ENCODE data around the gene HOXD10.

Gene HOXD10

GRCh38 chr2:176085861-176086771 lies 30.5 kb upstream of the HOXD10 start:
- no peak overlapping the region for H3K4me2 ChIP-seq (ENCODE audit: low read length, poor library complexity, severe bottlenecking)
- peaks cover 26% of the 10 kb centered on the region for H3K4me1 ChIP-seq (ENCODE audit: control insufficient read depth, insufficient read depth, low read depth, low read length)
- H3K4me3 ChIP-seq (ENCODE audit: insufficient read depth in 1 of 2, low read depth in 1 of 2, low read length in 2 of 2), result peak overlapping the region in 1 of 2 experiments; percentile 37

GRCh38 chr2:176087330-176088047 lies 29.1 kb upstream of the HOXD10 start:
- Histone ChIP-seq H3K36me3 (ENCODE audit: control insufficient read depth in 1 of 2, insufficient read depth in 2 of 2, low read depth in 1 of 2, low read length in 2 of 2) (no peaks in the 10 kb centered on the region), H2BK120ac (ENCODE audit: low read depth, low read length) (no peak overlapping the region), H3K79me1 (replicated peaks; ENCODE audit: low read length, poor library complexity, severe bottlenecking) (no peaks in the 10 kb centered on the region), H3K14ac (ENCODE audit: low read length in 2 of 2) (peak overlapping the region in 1 of 2 experiments; percentile 41), H3K27ac (ENCODE audit: low read length, poor library complexity, severe bottlenecking) (no peak overlapping the region), H3K4me3 (ENCODE audit: insufficient read depth in 1 of 2, low read depth in 1 of 2, low read length in 2 of 2) (peak overlapping the region in 1 of 2 experiments; percentile 70), H3K18ac (ENCODE audit: low read depth in 1 of 2, low read length in 2 of 2) (no peak overlapping the region), H2BK15ac (ENCODE audit: low read depth, poor library complexity, severe bottlenecking) (no peak overlapping the region), H4K91ac (ENCODE audit: low read length) (no peak overlapping the region), H3K4me2 (ENCODE audit: low read length, poor library complexity, severe bottlenecking) (no peak overlapping the region), H2AK5ac (ENCODE audit: low read length, severe bottlenecking) (no peak overlapping the region), H3K27me3 (ENCODE audit: control insufficient read depth in 1 of 2, insufficient read depth in 1 of 2, low read length in 2 of 2) (peaks cover 96 to 98% of the 10 kb centered on the region in 2 experiments), H2BK5ac (ENCODE audit: low read depth, low read length, poor library complexity, severe bottlenecking) (no peak overlapping the region), H4K8ac (ENCODE audit: low read length) (no peak overlapping the region), H2AFZ (ENCODE audit: low read depth, low read length) (no peak overlapping the region), H3K23ac (ENCODE audit: low read length in 2 of 2) (peak overlapping the region in 1 of 2 experiments; percentile 89), H3K4ac (ENCODE audit: low read depth in 1 of 2, low read length in 2 of 2) (no peak overlapping the region), H3K9ac (ENCODE audit: low read length) (no peak overlapping the region), H3K4me1 (ENCODE audit: control insufficient read depth, insufficient read depth, low read depth, low read length) (peaks cover 22% of the 10 kb centered on the region), H2BK12ac (ENCODE audit: low read length in 2 of 2) (no peak overlapping the region), H3K9me3 (ENCODE audit: control insufficient read depth, low read length) (no peaks in the 10 kb centered on the region)
- 21% methylated on average over 27 of the region's 29 CpGs for WGBS
- DNase-seq, result no peak

More at GRCh38 chr2:176085861-176086771, 30.5 kb upstream of the HOXD10 start:
- Histone ChIP-seq H3K36me3 (ENCODE audit: control insufficient read depth in 1 of 2, insufficient read depth in 2 of 2, low read depth in 1 of 2, low read length in 2 of 2) (peaks cover 0 to 3% of the 10 kb centered on the region in 2 experiments), H3K4ac (ENCODE audit: low read depth in 1 of 2, low read length in 2 of 2) (no peak overlapping the region), H2BK120ac (ENCODE audit: low read depth, low read length) (no peak overlapping the region), H3K18ac (ENCODE audit: low read depth in 1 of 2, low read length in 2 of 2) (no peak overlapping the region), H4K91ac (ENCODE audit: low read length) (no peak overlapping the region), H3K9me3 (ENCODE audit: control insufficient read depth, low read length) (no peaks in the 10 kb centered on the region), H4K8ac (ENCODE audit: low read length) (no peak overlapping the region), H3K27ac (ENCODE audit: low read length, poor library complexity, severe bottlenecking) (no peak overlapping the region), H2AK5ac (ENCODE audit: low read length, severe bottlenecking) (no peak overlapping the region), H3K27me3 (ENCODE audit: control insufficient read depth in 1 of 2, insufficient read depth in 1 of 2, low read length in 2 of 2) (peaks cover 98 to 100% of the 10 kb centered on the region in 2 experiments), H2BK5ac (ENCODE audit: low read depth, low read length, poor library complexity, severe bottlenecking) (no peak overlapping the region), H2BK12ac (ENCODE audit: low read length in 2 of 2) (no peak overlapping the region), H3K14ac (ENCODE audit: low read length in 2 of 2) (no peak overlapping the region), H3K79me1 (replicated peaks; ENCODE audit: low read length, poor library complexity, severe bottlenecking) (no peaks in the 10 kb centered on the region), H3K23ac (ENCODE audit: low read length in 2 of 2) (peak overlapping the region in 1 of 2 experiments; percentile 66), H3K9ac (ENCODE audit: low read length) (no peak overlapping the region), H2BK15ac (ENCODE audit: low read depth, poor library complexity, severe bottlenecking) (no peak overlapping the region), H2AFZ (ENCODE audit: low read depth, low read length) (no peak overlapping the region)
- WGBS, result under 1% methylated on average over 43 of the region's 46 CpGs
- DNase-seq, result no peak

- no peak overlapping the region for H2BK15ac ChIP-seq (ENCODE audit: low read depth, poor library complexity, severe bottlenecking)
- no peak overlapping the region for H2AFZ ChIP-seq (ENCODE audit: low read depth, low read length)
- WGBS, result 5% methylated on average over 34 of the region's 49 CpGs
- no peak overlapping the region for H3K27ac ChIP-seq (ENCODE audit: low read length, poor library complexity, severe bottlenecking)
- H3K14ac ChIP-seq (ENCODE audit: low read length in 2 of 2), result peak overlapping the region in 1 of 2 experiments; percentile 41
- peak overlapping the region; percentile 42 for H3K9ac ChIP-seq (ENCODE audit: low read length)
- no peak overlapping the region for H2BK12ac ChIP-seq (ENCODE audit: low read length in 2 of 2)
- no peak overlapping the region for H3K4ac ChIP-seq (ENCODE audit: low read depth in 1 of 2, low read length in 2 of 2)
- peaks cover 91 to 96% of the 10 kb centered on the region in 2 experiments for H3K27me3 ChIP-seq (ENCODE audit: control insufficient read depth in 1 of 2, insufficient read depth in 1 of 2, low read length in 2 of 2)
- DNase-seq, result peak; percentile 47
- H3K79me1 ChIP-seq (replicated peaks; ENCODE audit: low read length, poor library complexity, severe bottlenecking), result no peaks in the 10 kb centered on the region
- peak overlapping the region; percentile 63 for H3K4me2 ChIP-seq (ENCODE audit: low read length, poor library complexity, severe bottlenecking)
- H2BK5ac ChIP-seq (ENCODE audit: low read depth, low read length, poor library complexity, severe bottlenecking), result no peak overlapping the region
- H3K18ac ChIP-seq (ENCODE audit: low read depth in 1 of 2, low read length in 2 of 2), result no peak overlapping the region
- H3K9me3 ChIP-seq (ENCODE audit: control insufficient read depth, low read length), result no peaks in the 10 kb centered on the region
- H3K4me3 ChIP-seq (ENCODE audit: insufficient read depth in 1 of 2, low read depth in 1 of 2, low read length in 2 of 2), result peak overlapping the region; percentile 38 to 70
- no peaks in the 10 kb centered on the region for H3K36me3 ChIP-seq (ENCODE audit: control insufficient read depth in 1 of 2, insufficient read depth in 2 of 2, low read depth in 1 of 2, low read length in 2 of 2)
- H3K4me1 ChIP-seq (ENCODE audit: control insufficient read depth, insufficient read depth, low read depth, low read length), result peaks cover 24% of the 10 kb centered on the region
- no peak overlapping the region for H2AK5ac ChIP-seq (ENCODE audit: low read length, severe bottlenecking)
- no peak overlapping the region for H2BK120ac ChIP-seq (ENCODE audit: low read depth, low read length)
- no peak overlapping the region for H4K8ac ChIP-seq (ENCODE audit: low read length)
- H3K23ac ChIP-seq (ENCODE audit: low read length in 2 of 2), result peak overlapping the region in 1 of 2 experiments; percentile 89
- H4K91ac ChIP-seq (ENCODE audit: low read length), result no peak overlapping the region
Observed at GRCh38 chr2:176088048-176088936, 28.3 kb upstream of the HOXD10 start.

Data from mesenchymal stem cell (in vitro differentiated cells and primary cell).